Gastrocnemius medialis (tissue), 4 donors: Measurements from ENCODE around the gene PLPPR1.

Experiments used
- POLR2A ChIP-seq, 2 donors: fragments of 450-650 bp; IDR thresholded peaks; one replicate each; pipeline ENCODE4 v1.6.1; 2017; ENCODE audit warnings: antibody characterized with exemption in 2 of 2, mild to moderate bottlenecking in 2 of 2, moderate library complexity in 2 of 2
- TF ChIP-seq, protein P1 (sequence below), 5 experiments: fragments of 450-650 bp in 3 of 5; fragments of 200-600 bp in 2 of 5; sonication (generic) in 2 of 5; IDR thresholded peaks in 4 of 5; conservative IDR thresholded peaks in 1 of 5; 1 replicate in 4 of 5; 2 replicates in 1 of 5; pipeline ENCODE4 v1.5.1; 2016 to 2019; ENCODE audit warnings: antibody characterized with exemption in 5 of 5, mild to moderate bottlenecking in 3 of 5, moderate library complexity in 3 of 5

DNA sequence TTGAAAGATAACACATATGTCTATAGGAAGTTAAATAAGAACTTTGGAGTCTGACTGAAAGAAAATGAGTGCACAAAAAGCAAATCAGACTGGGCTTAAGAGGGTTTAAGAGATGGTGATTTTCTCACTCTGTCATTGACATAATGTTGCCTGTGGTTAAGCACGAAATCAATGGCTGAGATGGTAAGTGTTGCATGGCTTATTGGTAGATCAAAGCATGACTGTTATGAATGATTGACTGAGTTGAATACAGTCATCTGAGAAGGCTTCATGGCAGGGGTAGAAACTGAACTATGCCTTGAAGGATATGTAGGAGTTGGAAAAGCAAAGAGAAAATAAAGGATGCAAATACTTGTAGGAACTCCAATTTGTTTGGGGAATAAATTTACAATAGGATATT is 136.6 kb downstream of the PLPPR1 start:
- TF ChIP-seq, protein P1, sequence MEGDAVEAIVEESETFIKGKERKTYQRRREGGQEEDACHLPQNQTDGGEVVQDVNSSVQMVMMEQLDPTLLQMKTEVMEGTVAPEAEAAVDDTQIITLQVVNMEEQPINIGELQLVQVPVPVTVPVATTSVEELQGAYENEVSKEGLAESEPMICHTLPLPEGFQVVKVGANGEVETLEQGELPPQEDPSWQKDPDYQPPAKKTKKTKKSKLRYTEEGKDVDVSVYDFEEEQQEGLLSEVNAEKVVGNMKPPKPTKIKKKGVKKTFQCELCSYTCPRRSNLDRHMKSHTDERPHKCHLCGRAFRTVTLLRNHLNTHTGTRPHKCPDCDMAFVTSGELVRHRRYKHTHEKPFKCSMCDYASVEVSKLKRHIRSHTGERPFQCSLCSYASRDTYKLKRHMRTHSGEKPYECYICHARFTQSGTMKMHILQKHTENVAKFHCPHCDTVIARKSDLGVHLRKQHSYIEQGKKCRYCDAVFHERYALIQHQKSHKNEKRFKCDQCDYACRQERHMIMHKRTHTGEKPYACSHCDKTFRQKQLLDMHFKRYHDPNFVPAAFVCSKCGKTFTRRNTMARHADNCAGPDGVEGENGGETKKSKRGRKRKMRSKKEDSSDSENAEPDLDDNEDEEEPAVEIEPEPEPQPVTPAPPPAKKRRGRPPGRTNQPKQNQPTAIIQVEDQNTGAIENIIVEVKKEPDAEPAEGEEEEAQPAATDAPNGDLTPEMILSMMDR (IDR thresholded peaks at IDR 0.05 in 4 of 5, conservative IDR thresholded peaks at IDR 0.05 in 1 of 5): no peak
- TF ChIP-seq POLR2A (IDR thresholded peaks at IDR 0.05): no peak
